PFSK-1 (cell line): ENCODE results near the gene RAET1E.

Experiments
- FOXP2 ChIP-seq: optimal IDR thresholded peaks from 2 replicates; pipeline ENCODE3; 2011; ENCODE audit warnings: borderline replicate concordance, control low read depth, inconsistent platforms; ENCODE audit not compliant: insufficient read depth; ENCODE audit errors: extremely low read length, extremely low read depth
- POLR2AphosphoS5 ChIP-seq: IDR thresholded peaks from 2 replicates; pipeline ENCODE4 v1.6.1; 2012; ENCODE audit warnings: low read depth, mild to moderate bottlenecking, control low read depth, low read length, moderate library complexity
- SIN3A ChIP-seq: IDR thresholded peaks from 2 replicates; pipeline ENCODE4 v1.6.1; 2012; ENCODE audit warnings: mild to moderate bottlenecking, low read length, moderate library complexity, borderline replicate concordance; ENCODE audit not compliant: insufficient read depth
- TAF1 ChIP-seq: IDR thresholded peaks from 2 replicates; pipeline ENCODE4 v1.6.1; 2012; ENCODE audit warnings: low read length, control low read depth, borderline replicate concordance; ENCODE audit not compliant: insufficient read depth
- TF ChIP-seq, protein P1 (sequence below), 2 experiments: IDR thresholded peaks; 2 replicates each; pipeline versions ENCODE4 v1.6.1 to v1.8.0; 2011 to 2012; ENCODE audit warnings: low read depth in 2 of 2, low read length in 2 of 2, control low read depth in 1 of 2, inconsistent platforms in 1 of 2, mild to moderate bottlenecking in 1 of 2, moderate library complexity in 1 of 2; ENCODE audit not compliant: insufficient read depth in 1 of 2

The RAET1E gene

DNA sequence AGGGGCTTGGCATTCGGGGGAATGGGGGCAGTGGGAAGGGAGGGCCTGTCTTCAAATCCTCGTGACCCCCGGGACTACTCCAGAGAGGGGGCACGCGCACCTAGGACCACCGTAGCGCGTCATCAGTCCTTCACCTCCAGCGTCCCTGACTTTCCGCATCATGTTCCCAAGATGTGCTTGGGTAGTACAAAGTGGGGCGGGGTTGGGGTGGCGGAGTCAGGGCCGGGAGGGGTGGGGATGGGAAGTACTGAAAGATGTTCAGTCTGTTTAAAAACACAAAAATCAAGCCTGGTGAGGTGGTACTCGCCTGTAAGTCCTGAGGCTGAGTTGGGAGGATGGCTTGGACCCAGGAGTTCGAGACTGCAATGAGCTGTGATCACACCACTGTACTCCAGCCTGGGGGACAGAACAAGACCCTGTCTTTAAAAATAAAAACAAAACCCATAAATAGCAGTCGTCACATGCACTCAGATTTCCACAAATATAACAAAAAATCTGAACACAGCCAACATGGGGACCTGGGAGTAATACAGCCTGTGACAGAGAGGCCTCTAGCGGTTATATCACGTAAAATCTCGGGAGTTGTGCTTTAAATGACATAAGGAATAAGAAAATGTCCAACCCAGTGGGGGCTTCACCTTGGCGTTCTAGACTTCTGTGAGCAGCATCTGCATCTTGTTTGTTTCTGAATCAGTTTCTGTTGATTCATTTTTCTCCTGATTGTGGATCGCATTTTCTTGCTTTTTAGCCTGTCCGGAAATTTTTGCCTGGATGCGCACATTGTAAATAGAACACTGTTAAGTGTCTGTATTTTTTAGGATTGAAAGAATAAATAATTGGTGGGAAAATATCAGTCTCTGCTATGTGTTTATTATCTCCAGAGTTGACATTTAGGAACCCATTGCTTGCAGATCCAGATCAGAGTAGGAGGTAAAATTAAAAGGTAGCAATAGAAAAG, 33.1 kb downstream of the RAET1E start:
- no peak for TF ChIP-seq FOXP2
- TF ChIP-seq POLR2AphosphoS5 = no peak
- TF ChIP-seq TAF1 = no peak
- no peak for TF ChIP-seq SIN3A
- TF ChIP-seq, protein P1, sequence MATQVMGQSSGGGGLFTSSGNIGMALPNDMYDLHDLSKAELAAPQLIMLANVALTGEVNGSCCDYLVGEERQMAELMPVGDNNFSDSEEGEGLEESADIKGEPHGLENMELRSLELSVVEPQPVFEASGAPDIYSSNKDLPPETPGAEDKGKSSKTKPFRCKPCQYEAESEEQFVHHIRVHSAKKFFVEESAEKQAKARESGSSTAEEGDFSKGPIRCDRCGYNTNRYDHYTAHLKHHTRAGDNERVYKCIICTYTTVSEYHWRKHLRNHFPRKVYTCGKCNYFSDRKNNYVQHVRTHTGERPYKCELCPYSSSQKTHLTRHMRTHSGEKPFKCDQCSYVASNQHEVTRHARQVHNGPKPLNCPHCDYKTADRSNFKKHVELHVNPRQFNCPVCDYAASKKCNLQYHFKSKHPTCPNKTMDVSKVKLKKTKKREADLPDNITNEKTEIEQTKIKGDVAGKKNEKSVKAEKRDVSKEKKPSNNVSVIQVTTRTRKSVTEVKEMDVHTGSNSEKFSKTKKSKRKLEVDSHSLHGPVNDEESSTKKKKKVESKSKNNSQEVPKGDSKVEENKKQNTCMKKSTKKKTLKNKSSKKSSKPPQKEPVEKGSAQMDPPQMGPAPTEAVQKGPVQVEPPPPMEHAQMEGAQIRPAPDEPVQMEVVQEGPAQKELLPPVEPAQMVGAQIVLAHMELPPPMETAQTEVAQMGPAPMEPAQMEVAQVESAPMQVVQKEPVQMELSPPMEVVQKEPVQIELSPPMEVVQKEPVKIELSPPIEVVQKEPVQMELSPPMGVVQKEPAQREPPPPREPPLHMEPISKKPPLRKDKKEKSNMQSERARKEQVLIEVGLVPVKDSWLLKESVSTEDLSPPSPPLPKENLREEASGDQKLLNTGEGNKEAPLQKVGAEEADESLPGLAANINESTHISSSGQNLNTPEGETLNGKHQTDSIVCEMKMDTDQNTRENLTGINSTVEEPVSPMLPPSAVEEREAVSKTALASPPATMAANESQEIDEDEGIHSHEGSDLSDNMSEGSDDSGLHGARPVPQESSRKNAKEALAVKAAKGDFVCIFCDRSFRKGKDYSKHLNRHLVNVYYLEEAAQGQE (IDR thresholded peaks at IDR 0.05; ENCODE audit: insufficient read depth in 1 of 2, low read depth in 2 of 2, low read length in 2 of 2) = no peak

DNA sequence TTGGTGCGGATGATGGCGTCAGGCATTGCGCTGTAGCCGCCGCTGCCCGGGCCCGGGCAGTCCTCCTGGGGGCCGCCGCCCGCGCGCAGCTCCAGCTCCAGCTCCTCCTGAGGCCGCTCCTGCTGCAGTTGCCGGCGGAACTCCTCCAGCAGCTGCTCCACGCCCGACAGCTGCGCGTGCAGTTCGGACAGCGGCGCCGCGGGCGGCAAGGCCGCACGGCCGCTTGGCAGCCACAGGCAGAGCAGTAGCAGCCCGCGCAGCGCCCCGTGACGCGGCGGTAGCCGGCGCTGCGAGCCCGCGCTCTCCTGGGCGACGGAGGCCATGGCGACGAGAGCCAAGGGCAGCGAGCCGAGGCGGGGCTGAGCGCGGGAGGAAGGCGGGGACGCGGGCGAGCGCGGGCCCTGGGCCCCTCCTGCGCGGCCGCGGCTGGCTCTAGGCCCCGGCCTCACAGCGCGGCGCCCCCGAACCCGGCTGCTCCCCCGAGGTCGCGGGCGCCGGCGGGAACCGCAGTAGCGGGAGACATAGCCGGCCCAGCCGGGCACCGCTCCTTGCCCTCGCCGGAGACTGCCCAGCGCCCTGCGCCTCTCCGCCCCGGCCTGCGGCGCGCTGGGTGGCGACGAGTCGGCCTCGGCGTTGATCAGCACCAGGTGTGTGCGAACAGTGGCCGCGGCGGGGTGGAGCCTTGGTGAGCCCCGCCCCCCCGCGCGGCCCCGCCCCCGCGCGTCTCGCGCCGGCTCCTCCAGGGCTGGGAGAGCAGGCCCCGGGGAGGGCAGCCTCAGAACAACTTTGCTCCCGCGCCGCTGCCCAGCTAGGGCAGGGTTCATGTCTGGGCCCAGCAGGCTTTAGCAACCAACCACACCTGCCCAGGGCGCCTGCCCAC, 34.0 kb downstream of the RAET1E start, which contains the start of gene LRP11:
LRP11 (minus strand) TSS at position 662 of the 880 bp plus-strand sequence; CDS start at position 323, 339 bp downstream.
- peak; percentile 81 for TF ChIP-seq POLR2AphosphoS5
- TF ChIP-seq FOXP2 = peak; percentile 82
- TF ChIP-seq TAF1 = no peak
- TF ChIP-seq, protein P1 (IDR thresholded peaks at IDR 0.05; ENCODE audit: insufficient read depth in 1 of 2, low read depth in 2 of 2, low read length in 2 of 2) = peak; percentile 85 to 91
- TF ChIP-seq SIN3A = peak; percentile 72; the same call in 1 of the 2 replicates

DNA sequence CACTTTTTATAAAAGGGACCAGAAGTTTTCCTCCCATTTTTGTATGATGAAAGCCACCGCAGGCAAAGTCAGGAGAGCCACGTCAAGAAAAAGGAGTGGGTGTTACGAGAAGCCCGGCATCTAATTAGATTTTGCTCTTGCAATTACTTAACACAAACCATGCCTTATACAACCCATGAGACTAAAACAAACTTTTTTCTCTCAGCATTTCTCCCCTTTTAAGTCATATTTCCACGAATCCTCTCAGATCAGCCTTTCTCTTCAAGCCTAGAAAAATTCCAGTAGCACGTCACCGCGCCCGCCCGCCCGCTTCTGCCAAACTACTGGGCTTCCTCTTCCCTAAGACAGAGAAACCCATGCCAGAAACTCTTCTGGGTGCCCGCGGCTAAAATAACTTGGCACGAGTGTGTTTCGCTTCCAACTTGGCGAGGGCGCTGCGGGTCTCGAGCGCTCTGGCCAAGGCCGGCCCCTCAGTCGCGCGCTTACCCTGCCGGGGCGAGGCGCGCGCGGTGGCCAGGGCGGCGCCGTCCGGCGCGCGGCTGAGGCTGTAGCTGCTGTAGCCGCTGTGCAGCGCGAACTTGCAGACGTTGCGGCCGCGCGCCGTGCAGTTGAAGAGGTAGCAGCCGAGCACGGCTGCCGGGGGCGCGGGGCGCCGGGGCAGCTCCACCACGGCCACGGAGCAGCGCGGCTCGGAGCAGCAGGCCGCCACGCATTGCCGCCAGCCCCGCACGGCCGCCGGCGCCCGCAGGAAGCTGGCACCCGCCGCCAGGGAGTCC, 34.8 kb downstream of the RAET1E start:
- TF ChIP-seq POLR2AphosphoS5 = no peak
- TF ChIP-seq SIN3A = no peak
- no peak for TF ChIP-seq FOXP2
- TF ChIP-seq, protein P1 (IDR thresholded peaks at IDR 0.05; ENCODE audit: insufficient read depth in 1 of 2, low read depth in 2 of 2, low read length in 2 of 2) = no peak
- no peak for TF ChIP-seq TAF1

DNA sequence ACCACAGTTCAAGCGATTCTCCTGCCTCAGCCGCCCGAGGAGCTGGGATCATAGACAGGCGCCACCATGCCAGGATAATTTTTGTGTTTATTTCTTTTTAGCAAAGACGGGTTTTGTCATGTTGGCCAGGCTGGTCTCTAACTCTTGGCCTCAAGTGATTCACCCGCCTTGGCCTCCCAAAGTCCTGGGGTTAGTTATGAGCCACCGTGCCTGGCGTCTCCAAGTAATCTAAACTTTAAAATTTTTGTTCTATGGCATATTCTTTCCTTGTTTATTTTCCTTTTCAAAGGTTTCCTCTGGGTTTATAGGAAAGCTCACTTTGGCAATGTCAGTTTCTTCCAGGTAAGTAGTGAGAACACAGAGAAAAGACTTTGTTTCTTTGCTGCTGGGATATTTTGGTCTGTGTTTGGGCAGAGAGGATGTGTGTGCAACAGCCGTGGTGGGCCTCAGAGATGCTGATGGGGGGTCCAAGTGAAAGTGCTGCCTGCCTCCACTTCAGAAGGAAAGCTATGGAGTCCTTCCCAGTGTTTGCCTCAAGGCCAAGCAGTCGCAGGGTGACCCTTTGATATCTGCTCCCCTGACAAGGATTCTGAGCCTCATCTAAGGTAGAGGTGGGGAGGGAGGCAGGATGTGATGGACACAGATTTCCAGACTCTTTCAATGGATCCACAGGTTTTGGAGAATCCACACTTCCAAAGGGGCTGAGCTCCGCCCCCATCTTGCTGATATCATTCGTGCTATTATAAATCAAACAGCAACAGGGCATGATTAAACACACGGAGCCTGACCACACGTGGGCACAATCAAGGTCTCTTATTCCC, 36.1 kb downstream of the RAET1E start:
- TF ChIP-seq, protein P1 (IDR thresholded peaks at IDR 0.05; ENCODE audit: insufficient read depth in 1 of 2, low read depth in 2 of 2, low read length in 2 of 2) = no peak
- TF ChIP-seq TAF1 (no peak), SIN3A (no peak)
